Measurements from ENCODE around the gene BORCS8. TPM values are rescaled to one million over a fixed set of nuclear protein-coding genes. Genes with fewer than 3 reads are reported as not detected.
"Not testable (repeated sequence)": the region's sequence is repeated elsewhere in the genome, so short reads cannot be mapped to it uniquely, and the experiment has no call there.

Gene BORCS8
- 10 to 100 TPM; 31.9 to 34.6 TPM for total RNA-seq

DNA sequence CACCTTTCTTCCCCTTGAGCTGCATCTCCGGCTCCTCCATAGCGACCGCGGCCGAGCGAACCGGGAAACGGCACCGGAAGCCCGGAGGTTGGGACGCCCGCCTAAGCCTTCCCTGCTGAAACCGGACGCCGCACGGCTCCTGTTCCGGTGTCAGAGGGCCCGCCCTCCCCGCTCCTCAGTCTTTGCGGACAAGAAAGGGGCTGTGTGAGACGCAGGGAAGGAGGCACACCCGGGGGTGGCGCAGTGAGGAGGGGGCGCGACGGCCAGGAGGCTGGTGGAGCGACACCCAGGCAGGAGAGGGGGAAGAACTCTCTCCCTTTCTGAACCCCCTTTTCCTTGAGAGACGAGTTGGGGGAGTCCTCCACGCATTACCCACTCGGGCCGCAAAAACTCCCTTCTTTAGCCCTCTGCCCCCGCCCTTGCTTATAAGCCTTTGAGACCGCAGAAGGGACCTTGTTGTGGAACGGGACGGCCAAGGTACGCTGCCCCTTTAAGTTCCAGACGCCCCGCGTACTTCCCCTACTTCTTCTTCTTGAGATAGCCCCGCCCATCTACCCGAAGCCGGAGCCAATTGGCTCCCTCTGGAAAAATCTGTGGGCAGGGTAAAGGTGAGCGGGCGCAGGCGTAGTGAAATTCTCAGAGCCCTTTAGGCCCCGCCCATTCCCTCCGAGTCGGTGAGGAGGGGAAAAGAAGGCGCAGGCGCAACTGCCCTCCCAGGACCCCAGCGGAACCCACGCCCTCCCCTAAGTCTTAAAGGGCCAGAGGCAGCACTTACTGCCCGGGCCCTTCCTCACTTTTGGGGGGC is at the start of gene BORCS8, which contains the start of gene RFXANK:
TSS of gene BORCS8 (minus strand) at position 75 of the 805 bp plus-strand sequence. CDS start at position 40, 35 bp downstream.
TSS of gene RFXANK (plus strand) at position 181 of the 805 bp plus-strand sequence. CDS start 1,689 bp downstream, outside the sequence.
- ChIA-PET CTCF (interaction anchor here (0.5 to 1.5 kb wide), 10 partner anchors 11 to 320 kb away, joined by 3 to 8 read pairs (median 4); partner anchors contain the start of gene NR2C2AP), POLR2A (interaction anchor here (0.5 to 1.5 kb wide), 6 partner anchors 9 to 900 kb away, joined by 3 to 15 read pairs (median 4); partner anchors contain the start of gene NR2C2AP)

DNA sequence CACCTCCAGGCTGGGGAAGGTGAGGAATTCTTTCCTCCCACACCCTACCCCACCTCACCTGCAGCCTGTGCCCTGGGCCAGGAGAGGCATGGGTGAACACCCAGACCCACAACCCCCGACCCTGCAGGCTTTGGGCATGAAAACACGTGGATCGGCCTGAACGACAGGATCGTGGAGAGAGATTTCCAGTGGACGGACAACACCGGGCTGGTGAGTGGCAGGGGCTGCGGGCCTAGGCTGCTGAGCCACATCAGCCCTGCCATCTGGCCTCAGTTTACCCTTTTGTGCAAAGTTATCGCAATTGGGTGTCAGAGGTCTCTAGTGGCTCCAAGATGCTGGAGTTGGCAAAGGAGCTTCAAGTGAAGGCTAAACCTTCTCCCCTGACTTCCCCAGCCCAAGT is 48.5 kb upstream of the BORCS8 start:
- CTCF ChIA-PET, result no interaction called here
- POLR2A ChIA-PET, result no interaction called here

DNA sequence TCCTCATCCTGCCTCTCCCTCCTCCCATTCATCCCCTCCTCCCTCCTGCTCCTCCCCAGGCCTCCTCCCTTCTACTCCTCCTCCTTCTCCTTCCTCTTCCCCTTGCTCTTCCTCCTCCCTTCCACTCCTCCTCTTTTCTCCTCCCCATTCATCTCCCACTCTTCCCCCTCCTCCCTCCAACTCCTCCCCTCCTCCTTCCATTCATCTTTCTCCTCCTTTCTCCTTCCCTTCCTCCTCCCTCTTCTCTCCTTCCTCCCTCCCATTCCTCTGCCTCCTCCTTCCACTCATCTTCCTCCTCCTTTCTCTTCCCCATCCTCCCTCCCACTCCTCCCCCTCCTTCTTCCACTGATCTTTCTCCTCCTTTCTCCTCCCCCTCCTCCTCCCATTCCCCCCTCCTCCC is 47.7 kb upstream of the BORCS8 start:
- ChIA-PET CTCF (no interaction called here), POLR2A (no interaction called here)

DNA sequence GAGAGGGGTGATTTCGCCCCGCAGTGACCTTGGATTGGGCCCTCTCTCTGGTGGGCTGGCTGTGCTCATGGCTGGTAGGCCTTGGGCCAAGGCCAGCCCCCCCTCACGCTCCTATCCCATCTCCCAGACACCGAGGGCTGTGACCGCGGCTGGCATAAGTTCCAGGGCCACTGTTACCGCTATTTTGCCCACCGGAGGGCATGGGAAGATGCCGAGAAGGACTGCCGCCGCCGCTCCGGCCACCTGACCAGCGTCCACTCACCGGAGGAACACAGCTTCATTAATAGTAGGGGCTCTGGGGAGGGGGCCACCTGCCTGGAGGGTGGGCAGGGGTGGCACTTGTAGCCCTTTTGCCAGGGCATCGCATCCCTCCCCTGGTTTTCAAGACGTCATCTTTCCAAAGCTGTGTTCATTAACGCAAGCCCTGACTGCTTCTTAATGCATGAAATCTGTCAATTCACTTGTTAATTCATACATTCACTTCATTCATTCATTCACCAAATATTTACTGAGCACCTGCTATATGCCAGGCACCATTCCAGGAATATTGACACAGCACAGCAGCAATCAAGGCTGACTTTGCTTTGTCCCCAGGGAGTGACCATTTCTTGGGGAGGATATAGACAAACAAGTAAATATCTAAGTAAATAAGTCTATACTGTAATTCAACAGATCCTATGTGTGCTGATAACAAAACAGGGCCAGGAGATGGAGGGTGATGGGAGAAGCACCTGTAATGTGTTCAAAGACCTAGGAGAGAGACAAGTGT is 46.4 kb upstream of the BORCS8 start:
- POLR2A ChIA-PET, result no interaction called here
- CTCF ChIA-PET, result no interaction called here

DNA sequence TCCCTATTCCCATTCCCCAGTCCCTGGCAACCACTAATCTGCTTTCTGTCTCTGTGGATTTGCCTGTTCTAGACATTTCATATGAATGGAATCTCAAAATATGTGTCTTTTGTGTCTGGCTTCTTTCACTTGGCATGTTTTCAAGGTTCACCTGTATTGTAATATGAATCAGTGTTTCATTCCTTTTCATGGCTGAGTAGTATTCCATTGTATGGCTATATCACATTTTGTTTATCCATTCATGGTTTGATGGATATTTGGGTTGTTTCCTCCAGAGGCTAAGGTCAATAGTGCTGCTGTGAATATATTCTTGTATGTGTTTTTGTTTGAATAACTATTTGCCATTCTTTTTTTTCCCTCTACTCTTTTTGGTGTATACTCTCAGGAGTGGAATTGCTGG is 44.2 kb upstream of the BORCS8 start:
- CTCF ChIA-PET, result no interaction called here
- POLR2A ChIA-PET, result no interaction called here

DNA sequence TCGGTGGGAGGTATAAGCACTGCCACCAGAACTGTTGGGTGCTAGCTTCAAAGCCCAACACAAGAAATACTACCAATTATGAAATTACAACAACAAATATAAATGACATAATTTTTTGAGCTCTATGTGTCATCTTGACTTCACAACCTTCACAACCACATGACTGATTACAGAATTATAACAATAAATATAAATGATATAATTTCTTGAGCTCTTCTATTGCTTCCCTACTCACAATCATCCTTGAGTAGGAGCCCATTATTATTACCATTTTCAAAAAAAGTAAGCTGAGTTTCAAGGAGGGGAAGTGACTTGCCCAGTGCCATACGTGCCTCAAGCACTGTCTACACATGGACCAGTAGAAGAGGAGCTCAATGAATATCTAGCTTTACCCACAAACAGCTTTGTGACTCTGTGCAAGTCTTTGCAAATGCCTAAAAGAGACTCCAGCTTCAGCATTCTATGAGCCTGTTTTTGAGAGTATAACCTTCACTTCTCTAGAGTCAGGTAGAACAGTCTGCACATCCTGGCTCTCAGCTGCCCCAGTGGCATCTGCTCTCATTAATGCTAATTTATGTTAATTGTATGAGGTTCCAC is 42.4 kb upstream of the BORCS8 start:
- POLR2A ChIA-PET, result no interaction called here
- CTCF ChIA-PET, result interaction anchor here (2.3 kb wide), 1 partner anchor 10 kb away, joined by 10 read pairs; no protein-coding TSS in a partner anchor

DNA sequence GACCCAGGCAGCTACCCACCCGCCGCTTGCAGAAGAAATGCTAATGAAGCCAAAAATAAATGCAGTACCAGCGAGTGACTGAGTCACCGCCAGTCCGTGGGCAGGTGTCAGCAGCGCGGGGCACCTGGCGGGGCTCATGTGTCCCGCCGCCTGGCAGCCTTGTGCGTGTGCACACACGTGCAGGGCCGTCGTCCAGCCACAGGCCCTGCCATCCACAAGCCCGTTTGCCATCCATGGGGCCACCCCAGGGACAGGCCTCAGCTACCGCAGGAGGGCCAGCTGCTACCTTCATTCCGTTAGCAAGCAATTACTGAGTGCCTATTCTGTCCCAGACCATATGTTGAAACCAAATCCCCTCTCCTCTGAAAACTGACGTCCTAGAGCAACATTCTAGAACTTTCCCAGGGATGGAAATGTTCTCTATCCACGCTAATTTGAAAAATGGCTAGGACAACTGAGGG is 40.3 kb upstream of the BORCS8 start:
- POLR2A ChIA-PET, result no interaction called here

DNA sequence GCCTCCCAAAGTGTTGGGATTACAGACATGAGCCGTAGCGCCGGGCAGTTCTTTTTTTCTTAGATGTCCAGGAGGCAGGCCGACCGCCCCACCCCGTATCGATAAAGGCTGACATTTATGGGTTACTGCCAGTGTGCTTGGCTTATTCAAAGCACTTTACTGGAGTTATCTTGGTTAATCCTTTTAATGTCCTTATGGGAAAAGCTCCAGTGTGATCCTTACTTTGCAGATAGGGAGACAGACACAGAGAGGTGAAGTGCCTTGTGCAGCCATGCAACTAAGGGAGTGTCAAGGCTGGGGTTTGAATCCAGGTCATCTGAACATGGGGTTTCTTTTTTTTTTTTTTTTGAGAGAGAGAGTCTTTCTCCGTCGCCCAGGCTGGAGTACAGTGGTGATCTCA is 39.0 kb upstream of the BORCS8 start:
- CTCF ChIA-PET, result no interaction called here

More for the DNA sequence above, 40.3 kb upstream of the BORCS8 start:
- CTCF ChIA-PET, result no interaction called here

DNA sequence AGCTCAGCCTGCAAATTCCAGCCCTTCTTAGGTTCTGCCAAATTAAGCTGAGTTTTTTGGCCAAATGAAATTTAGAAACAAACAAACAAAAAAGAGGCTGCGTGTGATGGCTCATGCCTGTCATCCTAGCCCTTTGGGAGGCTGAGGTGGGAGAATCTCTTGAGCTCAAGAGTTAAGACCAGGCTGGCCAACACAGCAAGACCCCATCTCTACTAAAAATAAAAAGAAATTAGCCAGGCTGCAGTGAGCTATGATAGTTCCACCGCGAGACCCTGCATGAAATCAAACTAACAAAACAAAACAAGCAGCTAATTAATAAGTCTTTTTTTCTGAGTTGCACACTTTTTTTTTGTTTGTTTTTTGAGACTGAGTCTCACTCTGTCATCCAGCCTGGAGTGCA is 37.7 kb upstream of the BORCS8 start:
- ChIA-PET POLR2A (no interaction called here), CTCF (no interaction called here)

More for the DNA sequence above, 39.0 kb upstream of the BORCS8 start:
- POLR2A ChIA-PET, result no interaction called here

DNA sequence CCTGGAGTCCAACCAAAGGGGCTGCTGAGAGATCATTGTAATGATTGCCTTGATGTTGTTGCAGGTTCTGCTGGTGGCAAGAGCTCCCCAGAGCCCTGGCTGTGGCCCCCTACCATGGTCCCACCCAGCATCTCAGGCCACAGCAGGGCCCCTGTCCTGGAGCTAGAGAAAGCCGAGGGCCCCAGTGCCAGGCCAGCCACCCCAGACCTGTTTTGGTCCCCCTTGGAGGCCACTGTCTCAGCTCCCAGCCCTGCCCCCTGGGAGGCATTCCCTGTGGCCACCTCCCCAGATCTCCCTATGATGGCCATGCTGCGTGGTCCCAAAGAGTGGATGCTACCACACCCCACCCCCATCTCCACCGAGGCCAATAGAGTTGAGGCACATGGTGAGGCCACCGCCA is 35.3 kb upstream of the BORCS8 start:
- ChIA-PET POLR2A (no interaction called here), CTCF (interaction anchor here (1.1 kb wide), 1 partner anchor 13 kb away, joined by 4 read pairs; no protein-coding TSS in a partner anchor)

DNA sequence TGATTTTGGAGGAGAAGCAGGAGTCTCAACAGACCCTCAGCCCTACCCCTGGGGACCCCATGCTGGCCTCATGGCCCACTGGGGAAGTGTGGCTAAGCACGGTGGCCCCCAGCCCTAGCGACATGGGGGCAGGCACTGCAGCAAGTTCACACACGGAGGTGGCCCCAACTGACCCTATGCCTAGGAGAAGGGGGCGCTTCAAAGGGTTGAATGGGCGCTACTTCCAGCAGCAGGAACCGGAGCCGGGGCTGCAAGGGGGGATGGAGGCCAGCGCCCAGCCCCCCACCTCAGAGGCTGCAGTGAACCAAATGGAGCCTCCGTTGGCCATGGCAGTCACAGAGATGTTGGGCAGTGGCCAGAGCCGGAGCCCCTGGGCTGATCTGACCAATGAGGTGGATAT is 34.7 kb upstream of the BORCS8 start:
- POLR2A ChIA-PET, result no interaction called here
- CTCF ChIA-PET, result interaction anchor here (1.1 kb wide), 1 partner anchor 13 kb away, joined by 4 read pairs; no protein-coding TSS in a partner anchor

DNA sequence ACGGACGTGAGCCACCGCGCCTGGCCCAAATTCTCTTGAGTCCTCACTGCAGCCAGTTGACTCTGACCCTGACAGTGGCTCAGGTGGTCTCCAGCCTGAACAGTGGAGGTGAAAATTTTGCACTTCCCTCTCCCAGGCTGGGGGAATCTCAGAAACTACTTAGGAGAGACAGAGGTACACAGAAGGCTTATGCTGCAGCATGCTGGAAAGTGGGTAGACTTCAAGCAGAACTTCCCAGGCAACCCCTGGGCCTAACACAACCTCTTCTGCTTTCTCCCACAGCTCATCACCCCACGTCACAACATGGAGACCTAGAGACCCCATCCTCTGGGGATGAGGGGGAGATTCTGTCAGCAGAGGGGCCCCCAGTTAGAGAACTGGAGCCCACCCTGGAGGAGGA is 34.3 kb upstream of the BORCS8 start:
- POLR2A ChIA-PET, result no interaction called here
- CTCF ChIA-PET, result interaction anchor here (0.6 to 2.8 kb wide), 3 partner anchors 8 to 178 kb away, joined by 3 to 10 read pairs (median 4); no protein-coding TSS in a partner anchor

DNA sequence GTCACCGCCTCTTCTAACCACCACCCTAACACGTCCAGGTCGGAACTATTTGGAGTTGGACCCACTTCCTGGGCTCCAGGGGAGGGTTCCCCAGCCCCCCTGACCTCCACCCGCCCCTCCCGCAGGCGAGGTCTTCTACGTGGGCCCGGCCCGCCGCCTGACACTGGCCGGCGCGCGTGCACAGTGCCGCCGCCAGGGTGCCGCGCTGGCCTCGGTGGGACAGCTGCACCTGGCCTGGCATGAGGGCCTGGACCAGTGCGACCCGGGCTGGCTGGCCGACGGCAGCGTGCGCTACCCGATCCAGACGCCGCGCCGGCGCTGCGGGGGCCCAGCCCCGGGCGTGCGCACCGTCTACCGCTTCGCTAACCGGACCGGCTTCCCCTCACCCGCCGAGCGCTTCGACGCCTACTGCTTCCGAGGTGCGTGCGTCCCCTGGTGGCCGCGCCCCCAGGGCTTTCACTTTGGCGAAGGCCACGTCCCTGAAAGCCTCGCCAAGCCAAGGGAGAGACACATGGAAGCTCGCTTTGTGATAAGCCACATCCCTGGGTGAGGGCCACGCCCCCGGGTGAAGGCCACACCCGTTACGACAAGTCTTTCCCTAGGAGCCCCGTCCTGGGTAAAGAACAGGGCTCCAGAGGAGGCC is 33.0 kb upstream of the BORCS8 start:
- ChIA-PET POLR2A (interaction anchor here (0.7 to 1.1 kb wide), 3 partner anchors 12 to 22 kb away, joined by 3 read pairs; partner anchors contain the start of gene NR2C2AP), CTCF (interaction anchor here (0.6 to 2.8 kb wide), 5 partner anchors 10 to 79 kb away, joined by 3 to 10 read pairs (median 3); no protein-coding TSS in a partner anchor)

DNA sequence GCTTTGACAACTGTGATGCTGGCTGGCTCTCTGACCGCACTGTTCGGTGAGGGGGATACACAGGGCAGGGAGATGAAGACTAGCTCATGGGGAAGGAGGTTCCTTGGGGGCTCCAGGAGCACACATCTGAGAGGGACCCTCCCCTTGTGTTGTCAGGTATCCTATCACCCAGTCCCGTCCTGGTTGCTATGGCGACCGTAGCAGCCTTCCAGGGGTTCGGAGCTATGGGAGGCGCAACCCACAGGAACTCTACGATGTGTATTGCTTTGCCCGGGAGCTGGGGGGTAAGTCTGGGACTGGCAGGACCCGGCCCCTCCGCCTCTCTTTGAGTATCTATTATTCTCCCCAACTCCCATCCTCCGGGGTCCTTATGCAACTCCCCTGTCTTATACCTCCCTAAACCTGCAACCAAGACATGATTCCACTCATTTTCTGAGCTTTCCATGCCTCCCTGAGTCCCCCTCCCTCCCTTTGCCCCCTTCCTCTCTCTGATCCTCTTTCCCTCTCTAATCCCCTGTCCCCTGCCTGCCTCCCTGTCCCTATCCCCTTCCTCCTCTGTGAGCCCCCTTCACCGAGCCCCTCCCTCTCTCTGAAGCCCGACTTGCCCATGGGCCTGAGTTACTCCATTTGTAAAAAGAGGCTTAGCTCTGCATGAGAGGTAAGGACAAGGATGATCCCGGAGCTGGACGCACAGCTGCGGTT is 32.3 kb upstream of the BORCS8 start:
- POLR2A ChIA-PET, result interaction anchor here (0.7 to 1.1 kb wide), 3 partner anchors 11 to 22 kb away, joined by 3 read pairs; partner anchors contain the start of gene NR2C2AP
- CTCF ChIA-PET, result interaction anchor here (1.3 to 2.8 kb wide), 3 partner anchors 10 to 78 kb away, joined by 3 to 10 read pairs (median 3); no protein-coding TSS in a partner anchor

DNA sequence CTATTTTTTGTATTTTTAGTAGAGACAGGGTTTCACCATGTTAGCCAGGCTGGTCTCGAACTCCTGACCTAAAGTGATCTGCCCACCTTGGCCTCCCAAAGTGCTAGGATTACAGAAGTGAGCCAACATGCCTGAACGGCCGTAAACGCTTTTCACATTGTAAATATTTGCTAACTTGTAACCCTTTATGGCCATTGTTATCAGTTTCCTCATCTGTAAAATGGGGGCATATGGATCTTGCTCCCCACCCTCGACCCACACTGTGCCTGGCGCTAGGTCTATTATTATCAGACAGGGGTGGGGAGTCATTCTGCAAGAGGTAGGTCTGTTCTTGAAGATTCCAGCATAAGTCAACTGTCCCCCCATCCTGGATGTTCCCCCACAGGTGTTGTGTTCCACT is 31.7 kb upstream of the BORCS8 start:
- POLR2A ChIA-PET, result no interaction called here
- CTCF ChIA-PET, result interaction anchor here (1.3 to 2.8 kb wide), 3 partner anchors 11 to 78 kb away, joined by 3 to 10 read pairs (median 3); no protein-coding TSS in a partner anchor

DNA sequence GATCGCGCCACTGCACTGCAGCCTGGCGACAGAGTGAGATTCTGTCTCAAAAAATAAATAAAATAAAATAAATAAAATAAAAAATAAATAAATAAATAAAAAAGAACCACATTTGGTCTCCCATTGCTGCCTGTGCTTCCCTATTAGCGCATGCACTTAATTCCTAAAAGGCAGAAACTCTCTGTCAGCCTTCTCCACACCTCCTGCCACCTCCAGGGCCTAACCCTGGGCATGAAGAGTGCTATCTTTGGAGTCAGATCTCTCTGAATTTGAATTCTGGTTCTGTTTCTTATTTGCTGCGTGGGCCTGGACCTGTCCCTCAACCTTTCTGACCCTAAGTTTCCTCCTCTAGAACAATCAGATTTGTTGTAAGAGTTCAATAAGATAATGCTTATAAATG is 31.1 kb upstream of the BORCS8 start:
- ChIA-PET POLR2A (no interaction called here), CTCF (interaction anchor here (2.8 kb wide), 1 partner anchor 11 kb away, joined by 10 read pairs; no protein-coding TSS in a partner anchor)

DNA sequence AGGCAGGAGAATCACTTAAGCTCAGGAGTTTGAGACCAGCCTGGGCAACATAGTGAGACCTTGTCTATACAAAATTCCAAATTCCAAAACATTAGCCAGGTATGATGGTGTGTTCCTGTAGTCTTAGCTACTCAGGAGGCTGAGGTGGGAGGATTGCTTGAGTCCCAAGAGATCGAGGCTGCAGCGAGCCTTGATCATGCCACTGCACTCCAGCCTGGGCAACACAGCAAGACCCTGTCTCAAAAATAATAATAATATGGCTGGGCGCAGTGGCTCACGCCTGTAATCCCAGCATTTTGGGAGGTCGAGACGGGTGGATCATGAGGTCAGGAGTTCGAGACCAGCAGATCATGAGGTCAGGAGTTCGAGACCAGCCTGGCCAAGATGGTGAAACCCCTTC is 29.0 kb upstream of the BORCS8 start:
- CTCF ChIA-PET, result interaction anchor here (0.7 kb wide), 1 partner anchor 18 kb away, joined by 4 read pairs; the partner anchor contains the start of gene NR2C2AP
- POLR2A ChIA-PET, result not testable (repeated sequence)

DNA sequence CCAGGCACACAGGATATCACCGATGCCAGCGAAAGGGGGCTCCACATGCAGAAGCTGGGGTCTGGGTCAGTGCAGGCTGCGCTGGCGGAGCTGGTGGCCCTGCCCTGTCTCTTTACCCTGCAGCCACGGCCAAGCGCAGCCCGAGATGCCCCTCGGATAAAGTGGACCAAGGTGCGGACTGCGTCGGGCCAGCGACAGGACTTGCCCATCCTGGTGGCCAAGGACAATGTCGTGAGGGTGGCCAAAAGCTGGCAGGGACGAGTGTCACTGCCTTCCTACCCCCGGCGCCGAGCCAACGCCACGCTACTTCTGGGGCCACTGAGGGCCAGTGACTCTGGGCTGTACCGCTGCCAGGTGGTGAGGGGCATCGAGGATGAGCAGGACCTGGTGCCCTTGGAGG is 27.0 kb upstream of the BORCS8 start:
- POLR2A ChIA-PET, result interaction anchor here (0.5 kb wide), 1 partner anchor 618 kb away, joined by 5 read pairs; no protein-coding TSS in a partner anchor
- CTCF ChIA-PET, result interaction anchor here (0.6 to 0.7 kb wide), 2 partner anchors 27 to 533 kb away, joined by 3 read pairs; no protein-coding TSS in a partner anchor
